Cortex of kidney (tissue), 1 donor: ENCODE data around the gene ATP6V1G1.

Experiments used
- DNase-seq: peaks from one replicate; lab custom pipeline; 2025; lab: John Stamatoyannopoulos, UW

Gene ATP6V1G1

DNA sequence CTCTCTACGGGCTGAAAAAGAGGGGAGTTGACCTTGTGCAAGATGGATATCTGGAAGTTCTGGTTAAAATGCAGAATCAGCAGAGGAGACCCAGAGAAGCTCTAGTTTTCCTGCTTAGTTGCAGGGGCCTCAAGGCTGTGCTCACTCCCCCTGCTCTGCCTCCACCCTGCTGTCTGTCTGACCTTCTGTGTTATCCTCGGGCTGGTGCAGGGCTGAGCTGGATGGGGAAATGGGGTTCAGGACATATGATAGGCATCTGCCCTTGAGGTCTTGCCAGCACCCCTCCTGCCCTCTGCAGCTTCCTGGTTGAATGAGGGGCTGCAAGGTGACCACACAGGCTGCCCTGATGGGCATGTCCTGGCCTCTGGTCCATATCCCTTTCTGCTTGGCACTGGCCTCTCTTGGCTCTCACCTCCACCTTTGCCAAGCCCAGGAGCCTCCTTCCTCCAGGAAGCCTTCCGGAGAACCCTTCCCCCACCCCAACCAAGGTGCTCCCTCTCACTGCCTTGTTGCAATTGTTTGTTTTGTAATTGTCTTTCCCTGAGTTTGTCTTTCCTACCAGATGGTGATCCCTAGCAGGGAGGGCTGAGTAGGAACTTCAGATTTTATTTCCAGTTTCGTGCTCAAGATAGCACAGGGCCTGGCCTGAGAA is 24.8 kb downstream of the ATP6V1G1 start:
- DNase-seq: no peak

DNA sequence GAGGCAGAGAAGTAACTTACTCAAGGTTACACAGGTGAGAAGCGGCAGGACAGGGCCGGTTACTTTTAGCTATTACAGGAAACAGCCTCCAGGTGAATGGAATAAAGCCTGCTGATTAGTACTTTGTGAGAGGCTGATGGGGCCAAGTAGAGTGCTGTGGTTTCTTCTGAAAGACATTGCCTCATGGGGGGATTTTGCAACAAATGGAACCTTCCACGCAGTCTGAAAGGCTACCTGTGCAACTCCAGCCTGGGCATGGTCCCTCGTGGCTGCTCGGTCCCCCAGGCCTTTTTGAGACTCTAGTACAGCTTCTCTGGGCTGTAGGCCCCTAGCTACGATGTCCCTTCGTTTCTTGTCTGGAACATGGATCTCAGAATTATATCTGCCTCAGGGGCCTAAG is 25.5 kb downstream of the ATP6V1G1 start:
- no peak for DNase-seq

- DNase-seq: no peak
Measured at GRCh38 chr9:114613919-114614318, 26.4 kb downstream of the ATP6V1G1 start.

- DNase-seq: no peak
Measured at GRCh38 chr9:114614373-114614772, 26.8 kb downstream of the ATP6V1G1 start.

GRCh38 chr9:114616684-114617520 is 29.3 kb downstream of the ATP6V1G1 start:
- DNase-seq: no peak

GRCh38 chr9:114619191-114619761 is 31.7 kb downstream of the ATP6V1G1 start:
- DNase-seq: no peak

DNA sequence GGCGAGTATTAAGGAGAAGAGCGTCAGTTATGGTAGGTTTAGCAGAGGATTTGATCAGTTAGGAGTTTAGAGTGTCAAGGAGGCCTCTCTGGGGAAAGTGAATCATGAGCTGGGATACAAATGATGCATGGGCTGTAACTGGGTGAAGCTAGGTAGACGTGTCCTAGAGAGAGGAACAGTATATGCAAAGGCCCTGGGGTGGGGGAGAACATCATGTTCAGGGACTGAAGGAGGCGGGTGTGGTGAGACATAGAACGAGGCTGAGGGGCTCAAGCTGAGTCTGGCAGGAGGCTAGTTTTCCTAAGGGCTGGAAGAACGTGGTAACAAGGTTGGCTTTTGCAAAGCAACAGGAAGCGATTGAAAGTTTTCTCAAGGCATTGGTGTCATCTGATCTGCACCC is 34.0 kb downstream of the ATP6V1G1 start:
- no peak for DNase-seq

- DNase-seq: no peak
Measured at GRCh38 chr9:114621975-114622609, 34.5 kb downstream of the ATP6V1G1 start.

GRCh38 chr9:114624677-114625076 is 37.1 kb downstream of the ATP6V1G1 start:
- no peak for DNase-seq

DNA sequence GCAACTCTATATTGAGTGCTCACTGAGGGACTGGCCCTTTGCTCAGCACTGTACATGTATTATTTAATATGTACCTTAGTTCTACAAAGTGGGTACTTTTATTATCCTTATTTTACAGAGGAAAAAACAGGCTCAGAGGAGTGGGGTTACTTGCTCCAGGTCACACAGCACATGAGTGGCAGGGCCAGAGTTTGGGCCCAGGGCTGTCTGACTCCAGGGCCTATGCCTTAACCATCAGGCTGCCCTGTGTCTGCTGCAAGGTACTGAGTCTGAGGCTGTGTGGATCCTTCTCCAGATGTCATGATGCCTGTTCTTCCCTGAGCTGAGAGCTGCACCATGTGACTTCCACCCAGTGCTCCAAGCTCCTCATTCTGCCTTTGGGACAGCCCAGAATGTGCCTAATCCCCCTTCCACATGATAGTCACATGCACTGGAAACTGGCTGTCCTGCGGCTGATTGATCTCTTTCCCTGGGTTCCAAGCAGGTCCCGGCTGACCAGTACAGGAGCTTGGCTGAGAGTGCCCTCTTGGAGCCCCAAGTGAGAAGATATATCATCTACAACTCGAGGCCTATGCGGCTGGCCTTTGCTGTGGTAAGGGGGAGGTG is 38.9 kb downstream of the ATP6V1G1 start:
- DNase-seq: no peak

- no peak for DNase-seq
Measured at GRCh38 chr9:114627553-114627952, 40.0 kb downstream of the ATP6V1G1 start.

DNA sequence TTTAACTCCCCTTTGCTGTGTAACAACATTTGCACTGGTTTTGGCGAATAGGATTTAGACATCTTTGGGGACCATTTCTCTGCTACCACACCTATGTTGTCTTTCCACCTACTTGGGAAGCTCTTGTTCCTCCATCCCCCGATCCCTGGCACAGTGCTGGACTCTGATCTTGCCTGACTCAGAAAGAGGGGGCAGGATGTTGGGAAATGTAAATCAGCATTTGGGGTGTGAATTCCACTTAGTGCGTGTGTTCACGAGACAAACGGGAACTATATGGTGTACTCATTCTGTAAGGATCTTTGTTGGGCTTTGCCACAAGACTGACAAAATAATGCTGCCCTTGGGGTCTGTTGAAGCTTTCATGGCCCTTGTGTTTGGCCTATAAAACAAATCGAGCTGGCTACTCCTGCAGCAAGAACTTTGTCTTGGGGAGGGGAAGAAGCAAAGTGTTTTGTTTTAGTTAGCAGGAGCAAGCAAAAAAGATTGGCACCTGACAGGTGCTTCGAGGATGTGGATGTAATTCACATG is 42.1 kb downstream of the ATP6V1G1 start:
- no peak for DNase-seq

GRCh38 chr9:114631166-114631565 is 43.6 kb downstream of the ATP6V1G1 start:
- DNase-seq: no peak

DNA sequence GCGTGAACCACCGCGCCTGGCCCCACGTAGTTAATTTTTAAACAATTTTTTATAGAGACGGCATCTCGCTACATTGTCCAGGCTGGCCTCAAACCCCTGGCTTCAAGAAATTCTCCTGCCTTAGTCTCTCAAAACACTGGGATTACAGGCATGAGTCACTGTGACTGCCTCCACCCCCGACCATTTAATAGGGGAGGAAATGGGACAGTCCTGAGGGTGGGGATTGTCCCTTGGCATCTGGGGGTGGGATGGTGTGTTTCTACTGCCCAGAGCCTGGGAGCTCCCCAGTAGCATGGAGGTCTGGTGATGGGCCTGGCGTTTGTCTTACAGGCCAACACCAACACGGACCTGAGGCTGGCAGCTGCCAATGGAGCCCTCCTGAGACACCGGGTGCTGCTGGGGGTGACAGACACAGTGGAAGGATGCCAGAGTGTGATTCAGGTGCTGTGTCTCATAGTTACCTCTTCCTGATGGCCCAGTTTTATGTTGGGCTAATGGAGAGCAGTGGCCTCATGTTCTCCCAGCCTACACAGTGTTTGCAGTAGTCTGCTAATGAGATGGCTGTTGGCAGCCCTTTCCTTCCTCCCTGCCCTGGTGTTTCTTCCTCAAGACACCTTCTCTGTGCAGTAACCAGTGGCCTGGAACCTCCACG is 46.0 kb downstream of the ATP6V1G1 start:
- no peak for DNase-seq

DNA sequence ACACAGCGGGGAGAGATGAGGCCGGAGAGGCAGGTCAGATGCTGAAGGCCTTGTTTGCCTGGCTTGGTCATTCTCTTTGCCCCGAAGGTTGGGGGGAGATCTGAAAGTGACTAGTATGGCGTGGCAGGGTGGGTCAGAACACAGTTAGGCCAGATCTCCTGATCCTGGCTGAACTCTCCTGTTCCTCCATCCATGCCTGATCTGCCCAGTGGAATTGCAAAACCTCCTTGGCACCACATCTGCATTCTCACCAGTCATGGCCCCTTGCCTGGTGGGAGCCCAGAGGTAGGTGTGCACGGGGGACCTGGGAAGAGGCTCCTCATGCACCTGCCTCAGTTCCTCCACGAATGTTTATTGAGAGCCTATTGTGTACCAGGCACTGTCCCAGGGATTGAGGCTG is 46.8 kb downstream of the ATP6V1G1 start:
- no peak for DNase-seq

GRCh38 chr9:114638404-114638803 is 50.8 kb downstream of the ATP6V1G1 start:
- no peak for DNase-seq

DNA sequence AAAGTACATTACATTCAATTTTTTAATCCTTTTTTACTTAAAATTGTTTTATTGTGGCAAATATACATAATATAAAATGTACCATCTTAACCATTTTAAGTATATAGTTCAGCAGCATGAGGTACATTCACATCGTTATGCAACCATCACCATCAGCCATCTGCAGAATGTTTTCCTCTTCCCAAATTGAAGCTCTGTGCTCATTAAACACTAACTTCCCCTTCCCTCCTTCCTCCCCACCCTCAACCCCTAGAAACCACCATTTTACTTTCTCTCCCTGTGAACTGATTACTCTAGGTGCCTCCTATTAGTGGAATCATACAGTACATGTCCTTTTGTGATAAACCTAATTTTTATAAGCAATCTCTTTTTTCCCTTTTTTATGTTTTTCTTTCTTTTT is 54.4 kb downstream of the ATP6V1G1 start:
- no peak for DNase-seq

DNA sequence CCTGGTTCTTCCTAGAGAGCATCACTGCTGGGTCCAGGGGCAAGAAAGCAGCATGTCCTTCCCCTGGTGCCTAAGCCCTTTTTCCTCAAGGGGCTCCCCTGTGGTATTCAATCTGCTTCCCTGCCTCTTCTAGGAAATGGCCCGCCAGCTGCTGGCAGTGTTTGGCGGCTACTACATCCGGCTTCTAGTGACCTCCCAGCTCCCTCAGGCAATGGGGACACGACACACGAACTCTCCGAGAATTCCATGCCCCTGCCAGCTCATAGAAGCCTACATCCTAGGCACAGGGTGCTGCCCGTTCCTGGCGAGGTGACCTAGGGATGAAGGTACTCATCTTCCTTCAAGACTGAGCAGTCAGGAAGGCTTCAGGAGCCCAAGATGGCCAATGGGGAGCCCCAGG is 55.4 kb downstream of the ATP6V1G1 start:
- DNase-seq: no peak

DNA sequence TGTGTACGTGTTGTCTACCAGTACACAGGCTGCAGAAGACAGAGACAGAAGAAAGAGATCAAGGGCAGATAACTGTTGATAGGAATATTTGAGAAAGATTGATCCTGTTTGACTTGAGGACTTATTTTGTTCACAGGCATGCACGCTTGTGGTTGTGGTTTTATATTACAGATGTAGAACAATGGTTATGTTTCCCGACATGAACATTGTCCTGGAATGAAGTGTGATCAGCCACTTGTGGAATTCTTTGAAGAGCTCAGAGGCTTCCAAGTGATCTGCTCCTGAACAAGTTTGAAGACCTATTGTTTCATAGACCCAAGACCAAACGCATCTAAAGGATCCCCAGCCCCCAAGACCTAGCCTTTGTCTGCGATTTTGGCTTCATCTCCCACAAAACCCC is 56.3 kb downstream of the ATP6V1G1 start:
- no peak for DNase-seq
